ENCODE measurements around the gene PMVK. TPM values are rescaled to one million over a fixed set of nuclear protein-coding genes. Genes with fewer than 3 reads are reported as not detected.

PMVK gene
- total RNA-seq, 4 donors from 2014 or later = 7.4 to 16.2 (median 12.1) TPM

GRCh38 chr1:154945962-154946850 is 9.7 kb upstream of the PMVK start:
- no peak for DNase-seq (ENCODE audit: low spot score)
- no peak for ATAC-seq (ENCODE audit: low FRiP score)
- no peak for TF ChIP-seq CTCF (IDR thresholded peaks at IDR 0.05)

- DNase-seq (ENCODE audit: low spot score) = no peak
- no peak for ATAC-seq (ENCODE audit: low FRiP score)
- no peak for TF ChIP-seq CTCF (IDR thresholded peaks at IDR 0.05)
These were observed 8.8 kb upstream of the PMVK start for GRCh38 chr1:154945160-154945961.

GRCh38 chr1:154944401-154945159 is 8.1 kb upstream of the PMVK start:
- DNase-seq (ENCODE audit: low spot score) (no peak), ATAC-seq (ENCODE audit: low FRiP score) (no peak)
- no peak for TF ChIP-seq CTCF (IDR thresholded peaks at IDR 0.05)

GRCh38 chr1:154943649-154944400 is 7.3 kb upstream of the PMVK start:
- DNase-seq (ENCODE audit: low spot score) = no peak
- no peak for ATAC-seq (ENCODE audit: low FRiP score)
- TF ChIP-seq CTCF (IDR thresholded peaks at IDR 0.05) = peak in 1 of 3 donors; percentile 28

- ATAC-seq (ENCODE audit: low FRiP score) (no peak), DNase-seq (ENCODE audit: low spot score) (no peak)
- no peak for TF ChIP-seq CTCF (IDR thresholded peaks at IDR 0.05)
These were observed 5.0 kb upstream of the PMVK start for GRCh38 chr1:154941333-154942013.
